ENCODE results near the gene CYTH2.
A peak's percentile ranks its signal among the peaks of the same experiment; 100 is the strongest.
"Not testable (repeated sequence)": the region's sequence is repeated elsewhere in the genome, so short reads cannot be mapped to it uniquely, and the experiment has no call there.

CYTH2 gene

DNA sequence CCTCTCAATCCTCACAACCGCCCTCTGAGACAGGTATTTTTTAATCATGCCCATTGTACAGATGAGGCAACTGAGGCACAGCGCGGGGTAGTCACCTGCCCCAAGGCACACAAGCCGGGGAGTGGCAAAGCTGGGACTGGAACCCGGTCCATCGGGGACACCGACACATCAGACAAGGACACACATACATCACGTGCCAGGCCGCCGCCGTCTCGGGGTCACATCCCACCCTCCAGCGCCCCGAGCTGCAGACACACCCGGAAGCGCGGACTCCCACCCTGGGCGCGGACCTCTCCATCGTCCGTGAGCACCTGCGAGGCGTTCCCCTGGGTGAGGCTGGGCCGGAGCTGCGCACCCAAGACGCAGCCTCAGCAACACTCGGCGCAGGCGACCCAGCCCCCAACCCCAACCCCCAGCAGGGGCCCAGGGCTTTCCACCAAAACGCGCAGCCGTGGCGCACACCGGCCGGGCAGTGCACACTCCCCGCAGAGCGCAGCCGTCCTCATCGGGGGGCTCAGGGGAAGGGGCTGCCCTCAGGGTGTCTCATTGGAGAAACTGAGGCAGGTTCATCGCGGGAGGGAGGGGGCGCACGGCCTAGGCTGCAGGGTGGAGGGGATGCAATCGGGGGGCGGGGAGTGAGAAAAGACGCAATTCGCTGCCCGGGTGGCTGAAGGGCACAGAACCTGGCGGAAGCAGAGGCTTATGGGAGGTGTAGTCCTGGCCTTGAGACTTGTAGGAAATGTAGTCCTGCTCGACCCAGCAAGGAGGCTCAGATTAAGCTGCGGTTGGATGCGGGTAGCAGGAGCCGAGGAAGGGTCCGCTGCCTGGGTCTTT is 44.3 kb downstream of the CYTH2 start:
- TF ChIP-seq, protein P1, sequence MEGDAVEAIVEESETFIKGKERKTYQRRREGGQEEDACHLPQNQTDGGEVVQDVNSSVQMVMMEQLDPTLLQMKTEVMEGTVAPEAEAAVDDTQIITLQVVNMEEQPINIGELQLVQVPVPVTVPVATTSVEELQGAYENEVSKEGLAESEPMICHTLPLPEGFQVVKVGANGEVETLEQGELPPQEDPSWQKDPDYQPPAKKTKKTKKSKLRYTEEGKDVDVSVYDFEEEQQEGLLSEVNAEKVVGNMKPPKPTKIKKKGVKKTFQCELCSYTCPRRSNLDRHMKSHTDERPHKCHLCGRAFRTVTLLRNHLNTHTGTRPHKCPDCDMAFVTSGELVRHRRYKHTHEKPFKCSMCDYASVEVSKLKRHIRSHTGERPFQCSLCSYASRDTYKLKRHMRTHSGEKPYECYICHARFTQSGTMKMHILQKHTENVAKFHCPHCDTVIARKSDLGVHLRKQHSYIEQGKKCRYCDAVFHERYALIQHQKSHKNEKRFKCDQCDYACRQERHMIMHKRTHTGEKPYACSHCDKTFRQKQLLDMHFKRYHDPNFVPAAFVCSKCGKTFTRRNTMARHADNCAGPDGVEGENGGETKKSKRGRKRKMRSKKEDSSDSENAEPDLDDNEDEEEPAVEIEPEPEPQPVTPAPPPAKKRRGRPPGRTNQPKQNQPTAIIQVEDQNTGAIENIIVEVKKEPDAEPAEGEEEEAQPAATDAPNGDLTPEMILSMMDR (conservative IDR thresholded peaks at IDR 0.05; ENCODE audit: low read depth), result no peak
- ChIA-PET POLR2A (ENCODE audit: low non-redundant PET) (no interaction called here), CTCF (interaction anchor here (0.5 to 1.5 kb wide), 4 partner anchors 33 to 76 kb away, joined by 3 to 5 read pairs (median 3); no protein-coding TSS in a partner anchor)
- H3K27ac ChIP-seq, result peak overlapping the region; percentile 51
- peak; percentile 67 for DNase-seq (ENCODE audit: low spot score)

- TF ChIP-seq, protein P1 (conservative IDR thresholded peaks at IDR 0.05; ENCODE audit: low read depth), result no peak
- ChIA-PET POLR2A (ENCODE audit: low non-redundant PET) (no interaction called here), CTCF (interaction anchor here (0.5 to 1.5 kb wide), 2 partner anchors 69 to 75 kb away, joined by 3 to 5 read pairs; no protein-coding TSS in a partner anchor)
- DNase-seq (ENCODE audit: low spot score), result no peak
- H3K27ac ChIP-seq, result peak overlapping the region; percentile 51; the same call in 1 of the 2 replicates
These were observed 44.9 kb downstream of the CYTH2 start for GRCh38 chr19:48514123-48514458.

DNA sequence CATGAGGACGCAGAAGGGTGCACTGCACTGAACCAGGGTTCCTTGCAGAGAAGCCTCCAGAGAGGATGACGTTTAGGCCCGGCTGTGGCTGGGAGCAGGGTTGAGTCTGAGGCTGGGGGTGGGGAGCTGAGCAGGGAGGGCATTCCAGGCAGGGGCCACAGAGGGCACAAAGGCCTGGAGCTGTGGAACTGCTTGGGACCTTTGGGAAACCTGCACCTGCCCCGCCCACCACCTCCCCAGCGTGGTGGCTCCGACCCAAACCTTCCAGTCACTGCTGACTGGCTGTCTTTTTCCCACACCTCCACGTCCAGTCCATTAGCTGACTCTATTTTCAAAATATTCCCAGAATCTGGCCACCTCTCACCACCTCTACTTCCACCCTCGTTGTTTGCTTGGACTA is 47.4 kb downstream of the CYTH2 start:
- H3K27ac ChIP-seq, result no peak overlapping the region
- CTCF ChIA-PET, result no interaction called here
- no peak for DNase-seq (ENCODE audit: low spot score)
- TF ChIP-seq, protein P1 (conservative IDR thresholded peaks at IDR 0.05; ENCODE audit: low read depth), result no peak
- POLR2A ChIA-PET (ENCODE audit: low non-redundant PET), result no interaction called here

- POLR2A ChIA-PET (ENCODE audit: low non-redundant PET), result interaction anchor here (0.6 kb wide), 1 partner anchor 94 kb away, joined by 5 read pairs; no protein-coding TSS in a partner anchor
- CTCF ChIA-PET, result interaction anchor here (0.7 kb wide), 1 partner anchor 33 kb away, joined by 4 read pairs; no protein-coding TSS in a partner anchor
- TF ChIP-seq, protein P1 (conservative IDR thresholded peaks at IDR 0.05; ENCODE audit: low read depth), result no peak
- no peak overlapping the region for H3K27ac ChIP-seq
- no peak for DNase-seq (ENCODE audit: low spot score)
These were observed 49.0 kb downstream of the CYTH2 start for GRCh38 chr19:48518207-48518606.

DNA sequence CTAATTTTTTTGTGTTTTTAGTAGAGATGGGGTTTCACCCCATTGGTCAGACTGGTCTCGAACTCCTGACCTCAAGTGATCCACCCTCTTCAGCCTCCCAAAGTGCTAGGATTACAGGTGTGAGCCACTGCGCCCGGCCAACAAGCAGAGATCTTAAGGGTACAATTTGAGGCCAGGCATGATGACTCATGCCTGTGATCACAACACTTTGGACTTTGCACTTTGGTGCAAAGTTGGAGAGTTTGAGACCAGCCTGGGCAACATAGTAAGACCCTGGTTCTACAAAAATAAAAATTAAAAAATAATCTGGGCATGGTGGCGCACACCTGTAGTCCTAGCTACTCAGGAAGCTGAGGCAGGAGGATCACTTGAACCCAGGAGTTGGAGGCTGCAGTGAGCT is 50.3 kb downstream of the CYTH2 start:
- POLR2A ChIA-PET (ENCODE audit: low non-redundant PET); H3K27ac ChIP-seq; DNase-seq (ENCODE audit: low spot score); CTCF ChIA-PET: not testable (repeated sequence)

DNA sequence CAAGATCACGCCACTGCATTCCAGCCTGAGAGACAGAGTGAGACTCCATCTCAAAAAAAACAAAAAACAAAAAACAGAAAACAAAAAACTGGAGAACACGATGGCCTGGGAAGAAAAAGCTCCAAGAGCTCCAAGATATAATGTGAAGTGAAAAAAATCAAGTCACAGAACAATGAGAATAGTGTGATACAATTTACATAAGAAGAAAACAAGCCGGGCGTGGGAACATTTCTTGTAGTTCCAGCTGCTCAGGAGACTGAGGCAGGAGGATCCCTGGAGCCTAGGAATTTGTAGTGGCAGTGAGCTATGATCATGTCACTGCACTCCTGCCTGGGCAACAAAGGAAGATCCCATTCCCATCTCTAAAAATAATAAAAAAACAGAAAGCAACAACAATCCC is 51.0 kb downstream of the CYTH2 start:
- ChIA-PET CTCF (no interaction called here), POLR2A (ENCODE audit: low non-redundant PET) (no interaction called here)
- TF ChIP-seq, protein P1 (conservative IDR thresholded peaks at IDR 0.05; ENCODE audit: low read depth), result no peak
- no peak for DNase-seq (ENCODE audit: low spot score)
- no peak overlapping the region for H3K27ac ChIP-seq

GRCh38 chr19:48524221-48524620 is 55.1 kb downstream of the CYTH2 start:
- no peak overlapping the region for H3K27ac ChIP-seq
- no peak for DNase-seq (ENCODE audit: low spot score)
- ChIA-PET CTCF (interaction anchor here (0.6 kb wide), 1 partner anchor 516 kb away, joined by 3 read pairs; no protein-coding TSS in a partner anchor), POLR2A (ENCODE audit: low non-redundant PET) (no interaction called here)
- TF ChIP-seq, protein P1 (conservative IDR thresholded peaks at IDR 0.05; ENCODE audit: low read depth), result no peak
